Coronary artery (tissue), 2 donors: ENCODE measurements around the gene SMPX.

Source experiments
- DNase-seq: peaks from one replicate; pipeline ENCODE4 v3.0.0-alpha.2; 2017; ENCODE audit warnings: low spot score
- H3K27ac ChIP-seq, 2 donors: fragments of 200-600 bp; sonication (generic); one replicate each; pipeline ENCODE4 v1.5.1; 2016 to 2019
- H3K4me3 ChIP-seq: fragments of 200-600 bp; sonication (generic); 2 replicates; pipeline ENCODE4 v1.5.1; 2016; ENCODE audit warnings: mild to moderate bottlenecking, moderate library complexity
- CTCF ChIP-seq: fragments of 200-600 bp; sonication (generic); IDR thresholded peaks from one replicate; pipeline ENCODE4 v1.5.1; 2019; ENCODE audit warnings: antibody characterized with exemption

SMPX gene

GRCh38 chrX:21757960-21758359, at the start of gene SMPX:
Gene SMPX (minus strand): TSS chrX:21758116. CDS start chrX:21754290, 3,826 bp downstream.
- no peak for DNase-seq
- Histone ChIP-seq H3K4me3 (peak within 1 kb of the TSS; percentile 43), H3K27ac (no peak within 1 kb of the TSS)
- TF ChIP-seq CTCF = no peak

GRCh38 chrX:21806691-21807090, 48.8 kb upstream of the SMPX start:
- H3K27ac ChIP-seq = no peak overlapping the region
- DNase-seq = no peak
- no peak for TF ChIP-seq CTCF
- H3K4me3 ChIP-seq = no peak overlapping the region

- DNase-seq = no peak
- TF ChIP-seq CTCF = no peak
- no peak overlapping the region for H3K27ac ChIP-seq
- H3K4me3 ChIP-seq = no peak overlapping the region
These were observed 44.9 kb upstream of the SMPX start for GRCh38 chrX:21802839-21803238.

GRCh38 chrX:21802054-21802670, 44.2 kb upstream of the SMPX start:
- no peak for TF ChIP-seq CTCF
- Histone ChIP-seq H3K4me3 (no peak overlapping the region), H3K27ac (no peak overlapping the region)
- DNase-seq = no peak

- TF ChIP-seq CTCF = no peak
- no peak overlapping the region for H3K27ac ChIP-seq
- H3K4me3 ChIP-seq = no peak overlapping the region
- DNase-seq = no peak
These were observed 42.4 kb upstream of the SMPX start for GRCh38 chrX:21800344-21800770.

GRCh38 chrX:21799767-21800166, 41.9 kb upstream of the SMPX start:
- Histone ChIP-seq H3K4me3 (no peak overlapping the region), H3K27ac (no peak overlapping the region)
- no peak for DNase-seq
- no peak for TF ChIP-seq CTCF

GRCh38 chrX:21798677-21799219, 40.8 kb upstream of the SMPX start:
- no peak for TF ChIP-seq CTCF
- H3K27ac ChIP-seq = no peak overlapping the region
- DNase-seq = no peak
- no peak overlapping the region for H3K4me3 ChIP-seq
